ENCODE data around the gene TUSC7. TPM values are rescaled to one million over a fixed set of nuclear protein-coding genes. Genes with fewer than 3 reads are reported as not detected.

The TUSC7 gene
- total RNA-seq (2014; rRNA removed; shearing (Covaris generic)), result not detected in 2 replicates

DNA sequence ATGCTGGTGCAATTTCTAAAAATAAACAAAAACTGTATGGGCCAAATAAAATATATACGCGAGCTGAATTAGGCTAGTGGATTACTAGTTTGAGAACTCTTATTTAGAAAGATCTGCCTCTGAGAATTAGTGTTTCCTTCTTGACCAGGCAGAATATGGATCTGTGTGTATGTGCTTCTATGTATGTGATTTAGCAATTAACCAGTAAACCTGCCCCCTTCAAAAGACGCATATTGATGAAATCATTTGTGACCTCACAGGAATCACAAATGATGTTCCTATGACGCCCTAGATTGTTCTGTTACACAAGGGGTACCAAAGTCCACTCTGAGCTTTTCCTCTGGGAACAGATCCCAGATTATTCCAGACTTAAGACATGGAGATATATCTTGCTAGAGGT, at the start of gene TUSC7:
TUSC7 (plus strand) TSS at position 301 of the 400 bp plus-strand sequence.
- H3K36me3 ChIP-seq, result no peaks in the 10 kb centered on the region
- no peak within 1 kb of the TSS for H3K27ac ChIP-seq
- H3K4me1 ChIP-seq (replicated peaks), result no peaks in the 10 kb centered on the region
- no peaks in the 10 kb centered on the region for H3K9me3 ChIP-seq (replicated peaks)
- H3K27me3 ChIP-seq (replicated peaks), result no peaks in the 10 kb centered on the region
- no peak within 1 kb of the TSS for H3K4me3 ChIP-seq
- DNase-seq (ENCODE audit: low read depth in 1 of 2, low spot score in 2 of 2), result no peak

GRCh38 chr3:116661196-116661595, 48.4 kb upstream of the TUSC7 start:
- H3K4me1 ChIP-seq (replicated peaks), result no peaks in the 10 kb centered on the region
- H3K9me3 ChIP-seq (replicated peaks), result no peaks in the 10 kb centered on the region
- H3K27ac ChIP-seq, result no peak overlapping the region
- H3K27me3 ChIP-seq (replicated peaks), result no peaks in the 10 kb centered on the region
- no peaks in the 10 kb centered on the region for H3K36me3 ChIP-seq
- no peak for DNase-seq (ENCODE audit: low read depth in 1 of 2, low spot score in 2 of 2)
- H3K4me3 ChIP-seq, result no peak overlapping the region

DNA sequence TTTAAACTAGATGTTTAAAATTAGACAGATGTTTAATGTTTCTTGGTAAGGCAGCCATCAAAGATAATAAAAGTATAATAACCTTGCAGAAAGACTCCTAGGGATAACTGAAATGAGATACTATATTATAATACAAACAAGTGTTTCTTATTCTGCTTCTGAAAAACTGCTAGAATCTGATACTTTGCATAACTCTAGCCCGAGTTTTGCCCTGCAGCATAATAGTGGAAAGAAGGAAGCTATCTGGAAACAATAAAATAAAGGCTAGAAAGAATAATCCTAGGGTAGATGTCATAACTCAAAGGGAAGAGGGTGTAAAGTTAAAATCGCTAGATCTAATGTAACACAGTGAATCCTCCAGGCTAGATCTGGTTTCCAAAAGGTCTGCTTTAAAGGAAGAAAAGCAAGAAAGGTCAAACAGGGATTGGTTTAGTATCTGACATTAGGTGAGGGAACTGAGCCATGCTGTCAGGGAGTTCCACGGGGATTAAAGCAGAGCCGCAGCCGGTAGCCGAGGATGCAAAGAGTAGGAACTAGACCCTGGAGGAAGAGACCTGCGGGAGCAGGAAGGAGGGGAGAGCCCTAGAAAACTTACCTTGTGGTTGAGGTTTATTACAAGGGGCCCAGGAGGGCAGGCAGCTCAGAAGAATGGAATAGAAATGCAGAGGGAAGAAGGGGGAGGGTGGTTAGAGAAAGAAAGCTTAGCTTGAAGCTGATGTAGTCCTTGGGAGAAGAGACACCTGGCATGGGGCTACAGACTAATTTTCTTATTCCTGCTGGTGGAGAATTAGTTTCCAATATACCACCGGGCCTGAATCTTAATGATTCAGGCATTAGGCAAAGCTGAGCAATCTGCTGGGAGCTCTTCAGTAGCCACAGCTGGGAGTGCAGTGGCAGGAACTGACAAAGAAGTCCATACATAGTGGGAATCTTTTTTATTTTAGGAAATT, 46.1 kb upstream of the TUSC7 start:
- H3K9me3 ChIP-seq (replicated peaks), result no peaks in the 10 kb centered on the region
- no peak for DNase-seq (ENCODE audit: low read depth in 1 of 2, low spot score in 2 of 2)
- H3K4me3 ChIP-seq, result no peak overlapping the region
- H3K36me3 ChIP-seq, result no peaks in the 10 kb centered on the region
- H3K27me3 ChIP-seq (replicated peaks), result no peaks in the 10 kb centered on the region
- H3K4me1 ChIP-seq (replicated peaks), result no peaks in the 10 kb centered on the region
- no peak overlapping the region for H3K27ac ChIP-seq

- H3K4me1 ChIP-seq (replicated peaks), result no peaks in the 10 kb centered on the region
- no peaks in the 10 kb centered on the region for H3K36me3 ChIP-seq
- no peak overlapping the region for H3K4me3 ChIP-seq
- no peaks in the 10 kb centered on the region for H3K9me3 ChIP-seq (replicated peaks)
- no peak overlapping the region for H3K27ac ChIP-seq
- H3K27me3 ChIP-seq (replicated peaks), result no peaks in the 10 kb centered on the region
- no peak for DNase-seq (ENCODE audit: low read depth in 1 of 2, low spot score in 2 of 2)
These were observed 42.3 kb upstream of the TUSC7 start for GRCh38 chr3:116667324-116667723.

DNA sequence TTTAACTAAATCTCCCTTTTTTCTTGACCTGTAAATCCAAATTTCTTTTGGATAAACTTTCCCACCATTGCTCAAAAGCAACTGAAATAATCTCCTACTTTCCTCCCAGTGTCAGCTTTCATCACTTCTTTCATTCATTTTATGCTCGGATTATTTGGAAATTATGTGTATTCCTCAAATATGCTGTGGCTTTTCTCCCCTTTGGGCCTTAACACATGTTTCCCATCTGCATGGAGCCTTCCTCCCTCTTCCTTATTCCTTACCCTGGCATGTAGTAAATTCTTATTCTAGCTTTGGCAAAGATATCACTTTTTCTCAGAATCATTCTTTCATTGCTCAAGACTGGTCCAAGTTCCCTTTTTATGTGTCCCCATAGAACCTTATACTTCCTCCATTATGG, 41.8 kb upstream of the TUSC7 start:
- H3K27me3 ChIP-seq (replicated peaks), result no peaks in the 10 kb centered on the region
- H3K9me3 ChIP-seq (replicated peaks), result no peaks in the 10 kb centered on the region
- H3K4me1 ChIP-seq (replicated peaks), result no peaks in the 10 kb centered on the region
- H3K27ac ChIP-seq, result no peak overlapping the region
- DNase-seq (ENCODE audit: low read depth in 1 of 2, low spot score in 2 of 2), result no peak
- no peaks in the 10 kb centered on the region for H3K36me3 ChIP-seq
- no peak overlapping the region for H3K4me3 ChIP-seq

DNA sequence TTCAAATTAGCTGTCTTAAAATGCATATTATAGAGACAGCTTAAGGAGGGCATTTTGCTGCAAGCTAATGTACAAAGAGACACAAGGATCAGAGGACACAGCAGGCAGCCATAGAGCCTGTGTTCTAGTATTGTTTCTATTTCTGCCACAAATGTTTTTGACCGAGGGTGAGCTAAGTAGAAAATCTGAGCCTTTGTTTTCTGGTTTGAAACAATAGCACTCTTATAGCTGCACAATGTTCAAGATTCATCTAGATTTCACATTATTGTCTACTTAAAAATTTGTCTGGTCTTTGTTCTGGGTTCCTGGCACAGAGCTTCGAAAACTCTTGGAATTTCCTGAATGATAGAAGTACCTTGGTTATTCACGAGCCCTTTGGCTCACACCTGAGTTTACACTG, 40.0 kb upstream of the TUSC7 start:
- Histone ChIP-seq H3K27me3 (replicated peaks) (no peaks in the 10 kb centered on the region), H3K27ac (no peak overlapping the region), H3K9me3 (replicated peaks) (no peaks in the 10 kb centered on the region), H3K4me3 (no peak overlapping the region), H3K4me1 (replicated peaks) (no peaks in the 10 kb centered on the region), H3K36me3 (no peaks in the 10 kb centered on the region)
- no peak for DNase-seq (ENCODE audit: low read depth in 1 of 2, low spot score in 2 of 2)

- no peak overlapping the region for H3K4me3 ChIP-seq
- no peaks in the 10 kb centered on the region for H3K36me3 ChIP-seq
These were observed 38.4 kb upstream of the TUSC7 start for GRCh38 chr3:116671151-116671550.

GRCh38 chr3:116678853-116679252, 30.7 kb upstream of the TUSC7 start:
- H3K4me1 ChIP-seq (replicated peaks), result no peaks in the 10 kb centered on the region

More at GRCh38 chr3:116671151-116671550, 38.4 kb upstream of the TUSC7 start:
- Histone ChIP-seq H3K27ac (no peak overlapping the region), H3K4me1 (replicated peaks) (no peaks in the 10 kb centered on the region), H3K9me3 (replicated peaks) (no peaks in the 10 kb centered on the region), H3K27me3 (replicated peaks) (no peaks in the 10 kb centered on the region)
- DNase-seq (ENCODE audit: low read depth in 1 of 2, low spot score in 2 of 2), result no peak

DNA sequence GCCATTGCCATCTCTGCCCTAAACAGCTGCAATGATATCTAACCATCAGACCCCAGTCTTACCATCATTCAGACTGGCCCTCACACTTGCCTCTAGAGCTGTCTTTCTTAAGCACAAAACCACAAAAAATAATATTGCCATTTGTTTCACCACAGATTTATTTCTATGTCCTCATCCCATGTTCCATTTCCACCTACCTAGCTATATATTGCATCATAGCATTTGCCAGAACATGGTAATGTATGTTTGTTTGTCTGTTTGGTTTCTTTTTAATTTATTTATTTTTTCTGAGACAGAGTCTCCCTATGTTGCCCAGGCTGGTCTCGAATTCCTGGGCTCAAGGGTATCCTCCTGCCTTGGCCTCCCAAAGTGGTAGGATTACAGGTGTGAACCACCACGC, 18.5 kb upstream of the TUSC7 start:
- Histone ChIP-seq H3K4me1 (replicated peaks) (no peaks in the 10 kb centered on the region), H3K27ac (no peak overlapping the region), H3K27me3 (replicated peaks) (no peaks in the 10 kb centered on the region), H3K4me3 (no peak overlapping the region), H3K36me3 (no peaks in the 10 kb centered on the region), H3K9me3 (replicated peaks) (no peaks in the 10 kb centered on the region)
- no peak for DNase-seq (ENCODE audit: low read depth in 1 of 2, low spot score in 2 of 2)

More at GRCh38 chr3:116678853-116679252, 30.7 kb upstream of the TUSC7 start:
- Histone ChIP-seq H3K27me3 (replicated peaks) (no peaks in the 10 kb centered on the region), H3K27ac (no peak overlapping the region), H3K4me3 (no peak overlapping the region), H3K36me3 (no peaks in the 10 kb centered on the region), H3K9me3 (replicated peaks) (no peaks in the 10 kb centered on the region)
- DNase-seq (ENCODE audit: low read depth in 1 of 2, low spot score in 2 of 2), result no peak

DNA sequence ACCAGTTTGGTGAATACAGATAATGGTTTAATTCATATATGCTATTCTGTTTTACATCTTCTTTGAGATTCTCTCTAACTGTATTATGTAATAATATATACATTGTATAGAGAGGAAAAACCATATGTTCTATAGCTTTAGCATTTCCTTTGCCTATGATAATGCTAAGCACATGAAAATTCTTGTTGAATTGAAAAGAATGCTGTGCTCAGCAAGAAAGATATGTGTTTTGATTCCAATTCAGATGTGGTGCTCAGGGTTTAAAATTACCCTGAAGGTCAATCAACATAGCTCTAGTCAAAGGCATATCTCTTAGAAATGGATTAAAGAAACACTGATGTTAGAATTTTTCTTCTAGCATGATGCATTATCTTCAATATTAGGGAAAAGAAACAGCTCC, 8.5 kb upstream of the TUSC7 start:
- Histone ChIP-seq H3K27ac (no peak overlapping the region), H3K4me1 (replicated peaks) (no peaks in the 10 kb centered on the region), H3K36me3 (no peaks in the 10 kb centered on the region), H3K9me3 (replicated peaks) (no peaks in the 10 kb centered on the region), H3K27me3 (replicated peaks) (no peaks in the 10 kb centered on the region), H3K4me3 (no peak overlapping the region)
- DNase-seq (ENCODE audit: low read depth in 1 of 2, low spot score in 2 of 2), result no peak

DNA sequence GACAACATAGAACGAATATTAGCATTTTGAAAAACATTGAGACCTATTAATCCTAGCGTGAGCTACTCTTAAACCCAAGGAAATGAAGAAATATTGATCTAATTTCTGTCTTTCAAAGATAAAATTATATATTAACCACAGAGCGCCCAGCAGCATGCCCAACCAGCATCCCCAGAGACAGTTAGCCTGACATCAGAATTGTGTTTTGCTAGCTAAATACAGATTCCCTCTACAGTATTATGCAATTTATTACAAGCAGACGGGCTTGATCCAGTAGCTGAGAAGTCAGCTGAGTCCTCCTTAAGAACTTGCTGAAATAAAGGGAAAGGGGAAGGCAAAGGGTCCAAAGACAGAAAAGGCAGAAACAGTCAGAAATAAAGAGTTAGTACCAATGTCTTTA, 7.2 kb upstream of the TUSC7 start:
- H3K9me3 ChIP-seq (replicated peaks), result no peaks in the 10 kb centered on the region
- H3K27me3 ChIP-seq (replicated peaks), result no peaks in the 10 kb centered on the region
- no peak for DNase-seq (ENCODE audit: low read depth in 1 of 2, low spot score in 2 of 2)
- H3K27ac ChIP-seq, result no peak overlapping the region
- no peaks in the 10 kb centered on the region for H3K4me1 ChIP-seq (replicated peaks)
- no peaks in the 10 kb centered on the region for H3K36me3 ChIP-seq
- H3K4me3 ChIP-seq, result no peak overlapping the region

GRCh38 chr3:116707531-116707930, 2.0 kb upstream of the TUSC7 start:
- no peak for DNase-seq (ENCODE audit: low read depth in 1 of 2, low spot score in 2 of 2)
- no peak overlapping the region for H3K27ac ChIP-seq
- no peak overlapping the region for H3K4me3 ChIP-seq
- no peaks in the 10 kb centered on the region for H3K27me3 ChIP-seq (replicated peaks)
- no peaks in the 10 kb centered on the region for H3K9me3 ChIP-seq (replicated peaks)
- no peaks in the 10 kb centered on the region for H3K36me3 ChIP-seq
- H3K4me1 ChIP-seq (replicated peaks), result no peaks in the 10 kb centered on the region

DNA sequence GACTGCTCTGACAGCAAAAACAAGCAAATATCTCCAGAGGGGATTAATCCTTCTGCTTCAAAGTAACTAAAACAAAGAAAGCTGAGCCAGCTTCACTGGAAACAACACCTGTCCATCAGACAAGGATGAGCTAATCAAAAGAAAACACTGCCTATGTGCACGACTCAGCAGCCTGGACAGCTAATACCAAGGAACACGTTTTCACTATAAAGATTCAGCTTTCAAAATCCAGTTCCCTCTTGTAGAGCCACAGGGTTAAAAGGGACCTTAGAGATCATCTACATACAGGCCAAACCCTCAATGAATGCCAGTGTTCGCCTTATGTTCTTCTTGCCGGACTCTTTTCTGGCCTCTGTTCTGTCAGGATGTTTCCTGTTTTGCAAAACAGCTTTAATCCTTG, 6.9 kb downstream of the TUSC7 start:
- no peak for DNase-seq (ENCODE audit: low read depth in 1 of 2, low spot score in 2 of 2)
- no peak overlapping the region for H3K27ac ChIP-seq
- no peak overlapping the region for H3K4me3 ChIP-seq
- H3K36me3 ChIP-seq, result no peaks in the 10 kb centered on the region
- H3K27me3 ChIP-seq (replicated peaks), result no peaks in the 10 kb centered on the region
- no peaks in the 10 kb centered on the region for H3K9me3 ChIP-seq (replicated peaks)
- H3K4me1 ChIP-seq (replicated peaks), result no peaks in the 10 kb centered on the region

DNA sequence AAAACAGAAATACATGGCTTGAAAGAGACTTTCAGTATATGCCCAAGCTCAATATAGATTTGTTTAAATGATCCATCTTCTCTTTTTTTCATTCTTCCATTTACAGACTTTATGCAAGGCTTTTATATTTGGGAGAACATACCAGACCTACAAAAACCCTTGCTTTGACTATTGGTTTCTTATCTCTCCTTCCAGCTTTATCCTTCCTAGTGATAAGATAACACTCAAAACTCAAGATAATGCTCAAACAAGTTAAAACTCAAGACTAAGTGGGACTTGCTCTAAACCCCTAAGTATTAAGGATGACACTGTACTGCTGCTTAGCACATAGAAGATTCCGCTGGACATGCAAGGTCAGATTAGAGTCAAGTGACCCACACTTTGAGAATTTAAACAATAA, 8.0 kb downstream of the TUSC7 start:
- Histone ChIP-seq H3K4me1 (replicated peaks) (no peaks in the 10 kb centered on the region), H3K27ac (no peak overlapping the region), H3K36me3 (no peaks in the 10 kb centered on the region), H3K4me3 (no peak overlapping the region), H3K27me3 (replicated peaks) (no peaks in the 10 kb centered on the region), H3K9me3 (replicated peaks) (no peaks in the 10 kb centered on the region)
- no peak for DNase-seq (ENCODE audit: low read depth in 1 of 2, low spot score in 2 of 2)
